ENCODE measurements around the gene SLC6A6.

The SLC6A6 gene

GRCh38 chr3:14453876-14454638, 51.7 kb downstream of the SLC6A6 start:
- Histone ChIP-seq H3K4me1 (ENCODE audit: insufficient read depth, low read length) (peaks cover 21% of the 10 kb centered on the region), H3K36me3 (ENCODE audit: insufficient read depth, low read length) (no peaks in the 10 kb centered on the region), H3K4me3 (ENCODE audit: low read length) (no peak overlapping the region), H3K9me3 (ENCODE audit: low read length) (no peaks in the 10 kb centered on the region), H2AFZ (ENCODE audit: low read depth, low read length) (no peak overlapping the region), H3K27me3 (ENCODE audit: insufficient read depth, low read length) (no peaks in the 10 kb centered on the region)

- Histone ChIP-seq H3K36me3 (ENCODE audit: insufficient read depth, low read length) (no peaks in the 10 kb centered on the region), H3K4me3 (ENCODE audit: low read length) (no peak overlapping the region), H3K4me1 (ENCODE audit: insufficient read depth, low read length) (peaks cover 21% of the 10 kb centered on the region), H3K27me3 (ENCODE audit: insufficient read depth, low read length) (no peaks in the 10 kb centered on the region), H3K9me3 (ENCODE audit: low read length) (no peaks in the 10 kb centered on the region), H2AFZ (ENCODE audit: low read depth, low read length) (no peak overlapping the region)
Measured at GRCh38 chr3:14454639-14455310, 52.4 kb downstream of the SLC6A6 start.

- Histone ChIP-seq H3K27me3 (ENCODE audit: insufficient read depth, low read length) (no peaks in the 10 kb centered on the region), H2AFZ (ENCODE audit: low read depth, low read length) (no peak overlapping the region), H3K36me3 (ENCODE audit: insufficient read depth, low read length) (no peaks in the 10 kb centered on the region), H3K4me1 (ENCODE audit: insufficient read depth, low read length) (peaks cover 21% of the 10 kb centered on the region), H3K9me3 (ENCODE audit: low read length) (no peaks in the 10 kb centered on the region), H3K4me3 (ENCODE audit: low read length) (no peak overlapping the region)
Measured at GRCh38 chr3:14455571-14456317, 53.3 kb downstream of the SLC6A6 start.

- no peaks in the 10 kb centered on the region for H3K27me3 ChIP-seq (ENCODE audit: insufficient read depth, low read length)
- H3K36me3 ChIP-seq (ENCODE audit: insufficient read depth, low read length) = no peaks in the 10 kb centered on the region
- no peak overlapping the region for H2AFZ ChIP-seq (ENCODE audit: low read depth, low read length)
- H3K4me1 ChIP-seq (ENCODE audit: insufficient read depth, low read length) = peaks cover 19% of the 10 kb centered on the region
- H3K9me3 ChIP-seq (ENCODE audit: low read length) = no peaks in the 10 kb centered on the region
- no peak overlapping the region for H3K4me3 ChIP-seq (ENCODE audit: low read length)
Measured at GRCh38 chr3:14456794-14457193, 54.4 kb downstream of the SLC6A6 start.

- no peaks in the 10 kb centered on the region for H3K9me3 ChIP-seq (ENCODE audit: low read length)
- H3K36me3 ChIP-seq (ENCODE audit: insufficient read depth, low read length) = no peaks in the 10 kb centered on the region
Measured at GRCh38 chr3:14457481-14457880, 55.1 kb downstream of the SLC6A6 start.

GRCh38 chr3:14457999-14458398, 55.6 kb downstream of the SLC6A6 start:
- H3K9me3 ChIP-seq (ENCODE audit: low read length) = no peaks in the 10 kb centered on the region
- H3K27me3 ChIP-seq (ENCODE audit: insufficient read depth, low read length) = no peaks in the 10 kb centered on the region
- H3K36me3 ChIP-seq (ENCODE audit: insufficient read depth, low read length) = no peaks in the 10 kb centered on the region
- H3K4me3 ChIP-seq (ENCODE audit: low read length) = no peak overlapping the region
- peaks cover 12% of the 10 kb centered on the region for H3K4me1 ChIP-seq (ENCODE audit: insufficient read depth, low read length)
- no peak overlapping the region for H2AFZ ChIP-seq (ENCODE audit: low read depth, low read length)

More at GRCh38 chr3:14457481-14457880, 55.1 kb downstream of the SLC6A6 start:
- Histone ChIP-seq H3K4me1 (ENCODE audit: insufficient read depth, low read length) (peaks cover 13% of the 10 kb centered on the region), H2AFZ (ENCODE audit: low read depth, low read length) (no peak overlapping the region), H3K4me3 (ENCODE audit: low read length) (no peak overlapping the region), H3K27me3 (ENCODE audit: insufficient read depth, low read length) (no peaks in the 10 kb centered on the region)

- no peaks in the 10 kb centered on the region for H3K36me3 ChIP-seq (ENCODE audit: insufficient read depth, low read length)
- H3K27me3 ChIP-seq (ENCODE audit: insufficient read depth, low read length) = no peaks in the 10 kb centered on the region
Measured at GRCh38 chr3:14458434-14459275, 56.2 kb downstream of the SLC6A6 start.

GRCh38 chr3:14459384-14459783, 57.0 kb downstream of the SLC6A6 start:
- H2AFZ ChIP-seq (ENCODE audit: low read depth, low read length) = no peak overlapping the region
- H3K27me3 ChIP-seq (ENCODE audit: insufficient read depth, low read length) = no peaks in the 10 kb centered on the region
- H3K9me3 ChIP-seq (ENCODE audit: low read length) = no peaks in the 10 kb centered on the region
- no peaks in the 10 kb centered on the region for H3K36me3 ChIP-seq (ENCODE audit: insufficient read depth, low read length)
- H3K4me3 ChIP-seq (ENCODE audit: low read length) = no peak overlapping the region
- H3K4me1 ChIP-seq (ENCODE audit: insufficient read depth, low read length) = peaks cover 12% of the 10 kb centered on the region

More at GRCh38 chr3:14458434-14459275, 56.2 kb downstream of the SLC6A6 start:
- Histone ChIP-seq H3K9me3 (ENCODE audit: low read length) (no peaks in the 10 kb centered on the region), H3K4me1 (ENCODE audit: insufficient read depth, low read length) (peaks cover 14% of the 10 kb centered on the region), H3K4me3 (ENCODE audit: low read length) (no peak overlapping the region), H2AFZ (ENCODE audit: low read depth, low read length) (no peak overlapping the region)

- Histone ChIP-seq H3K27me3 (ENCODE audit: insufficient read depth, low read length) (no peaks in the 10 kb centered on the region), H3K9me3 (ENCODE audit: low read length) (no peaks in the 10 kb centered on the region), H2AFZ (ENCODE audit: low read depth, low read length) (no peak overlapping the region), H3K36me3 (ENCODE audit: insufficient read depth, low read length) (no peaks in the 10 kb centered on the region), H3K4me1 (ENCODE audit: insufficient read depth, low read length) (peaks cover 12% of the 10 kb centered on the region), H3K4me3 (ENCODE audit: low read length) (no peak overlapping the region)
Measured at GRCh38 chr3:14459787-14460186, 57.4 kb downstream of the SLC6A6 start.

- Histone ChIP-seq H3K27me3 (ENCODE audit: insufficient read depth, low read length) (no peaks in the 10 kb centered on the region), H3K36me3 (ENCODE audit: insufficient read depth, low read length) (no peaks in the 10 kb centered on the region), H2AFZ (ENCODE audit: low read depth, low read length) (no peak overlapping the region), H3K4me3 (ENCODE audit: low read length) (no peak overlapping the region), H3K9me3 (ENCODE audit: low read length) (no peaks in the 10 kb centered on the region), H3K4me1 (ENCODE audit: insufficient read depth, low read length) (peaks cover 12% of the 10 kb centered on the region)
Measured at GRCh38 chr3:14460342-14461005, 58.1 kb downstream of the SLC6A6 start.

- Histone ChIP-seq H3K36me3 (ENCODE audit: insufficient read depth, low read length) (no peaks in the 10 kb centered on the region), H3K4me3 (ENCODE audit: low read length) (no peak overlapping the region), H3K9me3 (ENCODE audit: low read length) (no peaks in the 10 kb centered on the region), H3K4me1 (ENCODE audit: insufficient read depth, low read length) (peaks cover 12% of the 10 kb centered on the region), H2AFZ (ENCODE audit: low read depth, low read length) (no peak overlapping the region), H3K27me3 (ENCODE audit: insufficient read depth, low read length) (no peaks in the 10 kb centered on the region)
Measured at GRCh38 chr3:14461006-14461747, 58.8 kb downstream of the SLC6A6 start.
